Measurements from ENCODE around the gene DENND1A. TPM values are rescaled to one million over a fixed set of nuclear protein-coding genes. Genes with fewer than 3 reads are reported as not detected.
A peak's percentile ranks its signal among the peaks of the same experiment; 100 is the strongest.

Gene DENND1A
- total RNA-seq, 1 experiment from 2014 or later: 42.5 TPM

- POLR2A ChIA-PET: no interaction called here
- no peak overlapping the region for H3K27ac Mint-ChIP-seq (ENCODE audit: low read depth, unreplicated experiment)
- no TSS peak for BruUV-seq (replicated peaks)
Measured at GRCh38 chr9:123389698-123390097, 540.2 kb downstream of the DENND1A start.

GRCh38 chr9:123389070-123389469 lies 540.9 kb downstream of the DENND1A start:
- CTCF ChIA-PET: interaction anchor here (1.2 kb wide), 1 partner anchor 35 kb away, joined by 6 read pairs; no protein-coding TSS in a partner anchor
- no peak overlapping the region for H3K27ac Mint-ChIP-seq (ENCODE audit: low read depth, unreplicated experiment)
- no peaks in the 10 kb centered on the region for H3K27me3 Mint-ChIP-seq (ENCODE audit: insufficient read depth, unreplicated experiment)
- no peaks in the 10 kb centered on the region for H3K36me3 Mint-ChIP-seq (ENCODE audit: insufficient read depth, unreplicated experiment)
- TF ChIP-seq CTCF (IDR thresholded peaks at IDR 0.05; ENCODE audit: unreplicated experiment): no peak
- no peaks in the 10 kb centered on the region for H3K4me1 Mint-ChIP-seq (ENCODE audit: insufficient read depth, unreplicated experiment)
- no peaks in the 10 kb centered on the region for H3K9me3 Mint-ChIP-seq (ENCODE audit: unreplicated experiment)
- intact Hi-C loops (cut with micrococcal nuclease): no loop called here
- no peak overlapping the region for H3K4me3 Mint-ChIP-seq (ENCODE audit: unreplicated experiment)
- DNase-seq (ENCODE audit: unreplicated experiment): no peak
- no TSS peak for BruUV-seq (replicated peaks)
- POLR2A ChIA-PET: no interaction called here

More at GRCh38 chr9:123389698-123390097, 540.2 kb downstream of the DENND1A start:
- H3K27me3 Mint-ChIP-seq (ENCODE audit: insufficient read depth, unreplicated experiment): no peaks in the 10 kb centered on the region
- H3K36me3 Mint-ChIP-seq (ENCODE audit: insufficient read depth, unreplicated experiment): no peaks in the 10 kb centered on the region
- intact Hi-C loops (cut with micrococcal nuclease): no loop called here
- H3K9me3 Mint-ChIP-seq (ENCODE audit: unreplicated experiment): no peaks in the 10 kb centered on the region
- H3K4me1 Mint-ChIP-seq (ENCODE audit: insufficient read depth, unreplicated experiment): no peaks in the 10 kb centered on the region
- no peak overlapping the region for H3K4me3 Mint-ChIP-seq (ENCODE audit: unreplicated experiment)
- DNase-seq (ENCODE audit: unreplicated experiment): no peak
- TF ChIP-seq CTCF (IDR thresholded peaks at IDR 0.05; ENCODE audit: unreplicated experiment): no peak
- CTCF ChIA-PET: no interaction called here

GRCh38 chr9:123387686-123388085 lies 542.2 kb downstream of the DENND1A start:
- intact Hi-C loops (cut with micrococcal nuclease): no loop called here
- Mint-ChIP-seq H3K4me1 (ENCODE audit: insufficient read depth, unreplicated experiment) (no peaks in the 10 kb centered on the region), H3K27me3 (ENCODE audit: insufficient read depth, unreplicated experiment) (no peaks in the 10 kb centered on the region), H3K36me3 (ENCODE audit: insufficient read depth, unreplicated experiment) (no peaks in the 10 kb centered on the region), H3K27ac (ENCODE audit: low read depth, unreplicated experiment) (peak overlapping the region; percentile 61), H3K9me3 (ENCODE audit: unreplicated experiment) (no peaks in the 10 kb centered on the region), H3K4me3 (ENCODE audit: unreplicated experiment) (no peak overlapping the region)
- no peak for TF ChIP-seq CTCF (IDR thresholded peaks at IDR 0.05; ENCODE audit: unreplicated experiment)
- POLR2A ChIA-PET: no interaction called here
- CTCF ChIA-PET: interaction anchor here (0.7 to 1.2 kb wide), 4 partner anchors 22 to 38 kb away, joined by 4 to 7 read pairs (median 6); no protein-coding TSS in a partner anchor
- DNase-seq (ENCODE audit: unreplicated experiment): no peak
- BruUV-seq (replicated peaks): no TSS peak

- H3K4me1 Mint-ChIP-seq (ENCODE audit: insufficient read depth, unreplicated experiment): no peaks in the 10 kb centered on the region
- H3K27ac Mint-ChIP-seq (ENCODE audit: low read depth, unreplicated experiment): no peak overlapping the region
- no peaks in the 10 kb centered on the region for H3K9me3 Mint-ChIP-seq (ENCODE audit: unreplicated experiment)
- no peaks in the 10 kb centered on the region for H3K27me3 Mint-ChIP-seq (ENCODE audit: insufficient read depth, unreplicated experiment)
- BruUV-seq (replicated peaks): no TSS peak
- CTCF ChIA-PET: interaction anchor here (0.6 to 1.6 kb wide), 4 partner anchors 15 to 62 kb away, joined by 3 to 4 read pairs (median 4); no protein-coding TSS in a partner anchor
- H3K36me3 Mint-ChIP-seq (ENCODE audit: insufficient read depth, unreplicated experiment): no peaks in the 10 kb centered on the region
- no peak overlapping the region for H3K4me3 Mint-ChIP-seq (ENCODE audit: unreplicated experiment)
- TF ChIP-seq CTCF (IDR thresholded peaks at IDR 0.05; ENCODE audit: unreplicated experiment): no peak
- intact Hi-C loops (cut with micrococcal nuclease): no loop called here
- DNase-seq (ENCODE audit: unreplicated experiment): no peak
- POLR2A ChIA-PET: no interaction called here
Measured at GRCh38 chr9:123383512-123384170, 546.3 kb downstream of the DENND1A start.
